ENCODE measurements around the gene SPATA31C2.
"Not testable (repeated sequence)": the region's sequence is repeated elsewhere in the genome, so short reads cannot be mapped to it uniquely, and the experiment has no call there.

GRCh38 chr9:88127700-88128300, 10.5 kb downstream of the SPATA31C2 start:
- not testable (repeated sequence) for TF ChIP-seq CTCF (conservative IDR thresholded peaks at IDR 0.05; ENCODE audit: low read depth, low read length); EZH2phosphoT487 (IDR thresholded peaks at IDR 0.05; ENCODE audit: borderline replicate concordance, low read length)

All from PC-3 (cell line).